ENCODE measurements around the gene KATNIP.
"Not testable (repeated sequence)": the region's sequence is repeated elsewhere in the genome, so short reads cannot be mapped to it uniquely, and the experiment has no call there.

KATNIP gene

DNA sequence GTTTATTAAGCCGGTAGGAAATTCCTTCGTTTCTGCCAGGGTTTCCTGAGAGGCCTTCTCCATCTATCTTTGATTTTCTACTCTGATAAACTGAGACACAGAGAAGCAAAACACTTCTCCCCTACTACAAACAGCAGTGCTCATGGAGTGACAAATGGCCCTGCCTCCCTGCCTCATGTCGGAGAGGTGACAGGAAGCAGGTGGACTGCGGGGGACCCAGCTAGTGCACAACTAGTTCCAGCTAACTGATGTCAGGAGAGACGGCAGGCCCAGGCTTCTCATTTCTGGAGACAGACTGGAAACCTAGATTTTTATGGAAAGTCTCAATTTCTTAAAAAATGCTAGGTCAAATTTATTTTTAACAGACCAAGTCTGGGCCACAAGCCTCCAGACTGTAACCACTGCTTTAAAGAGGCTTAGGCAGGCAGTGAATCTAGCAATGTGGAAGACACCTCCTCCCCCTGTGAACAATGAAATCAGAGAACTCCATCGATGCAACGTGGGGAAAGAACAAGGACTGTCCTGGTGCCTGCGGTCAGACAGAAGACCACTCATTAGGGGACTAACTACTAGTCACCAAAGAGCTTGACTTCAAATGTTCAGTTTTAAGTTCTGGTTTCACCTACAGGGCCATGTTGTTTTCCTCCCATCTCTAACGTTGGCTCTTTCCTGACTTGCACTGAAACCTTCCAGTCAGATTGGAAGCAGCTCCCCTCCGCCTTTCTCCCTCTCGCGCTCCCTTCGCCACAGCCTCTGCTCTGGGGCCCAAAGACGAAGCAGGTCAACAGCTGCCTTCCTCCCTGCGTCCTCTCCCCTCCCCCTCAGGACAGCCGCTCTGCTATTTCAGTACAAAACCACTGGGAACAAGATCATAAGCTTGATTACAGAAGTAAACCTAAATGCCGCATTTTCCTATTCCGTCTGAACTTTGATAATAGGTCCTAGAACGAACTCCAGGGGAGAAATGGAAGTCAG, 17.8 kb upstream of the KATNIP start:
- in situ Hi-C loops (cut with MboI; ENCODE audit: low sequenced_read_pairs): no loop called here

DNA sequence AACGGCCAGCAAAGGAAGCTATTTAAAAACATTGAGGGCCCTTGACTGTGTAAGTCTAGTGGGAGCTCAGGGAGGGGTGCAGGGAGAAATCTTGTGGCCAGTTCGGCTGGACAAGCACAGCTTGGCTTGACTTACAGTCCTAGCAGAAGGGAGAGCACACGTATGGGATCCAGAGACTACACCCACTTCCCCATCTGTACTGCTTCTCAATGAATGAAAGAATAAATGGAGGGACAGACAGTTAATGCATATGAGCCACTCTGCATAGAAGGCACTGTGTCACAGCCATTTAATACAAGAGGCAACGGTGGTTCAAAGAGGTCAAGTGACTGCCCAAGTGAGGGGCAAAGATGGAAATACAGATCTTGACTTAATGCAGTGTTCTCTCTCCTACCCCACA, 15.7 kb upstream of the KATNIP start:
- in situ Hi-C loops (cut with MboI; ENCODE audit: low sequenced_read_pairs): no loop called here

DNA sequence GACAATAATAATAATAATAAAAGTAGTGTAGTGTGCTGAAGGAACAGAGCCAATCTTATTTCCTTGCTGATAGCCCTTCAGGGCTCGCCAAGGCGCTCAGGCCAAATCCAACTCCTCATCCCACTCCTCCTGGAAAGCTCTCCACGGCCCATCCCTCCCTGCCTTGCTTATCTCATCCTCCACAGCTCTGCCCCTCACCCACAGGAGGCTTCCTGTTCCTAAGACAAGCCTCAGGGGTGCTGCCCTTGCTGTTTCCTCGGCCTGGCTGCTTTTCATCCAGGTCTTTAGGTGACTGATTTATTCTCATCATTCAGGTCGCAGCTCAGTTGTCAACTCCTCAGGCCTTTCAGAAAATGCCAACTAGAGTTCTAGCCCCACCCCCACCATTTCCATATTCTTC, 11.4 kb upstream of the KATNIP start:
- in situ Hi-C loops (cut with MboI; ENCODE audit: low sequenced_read_pairs): no loop called here

DNA sequence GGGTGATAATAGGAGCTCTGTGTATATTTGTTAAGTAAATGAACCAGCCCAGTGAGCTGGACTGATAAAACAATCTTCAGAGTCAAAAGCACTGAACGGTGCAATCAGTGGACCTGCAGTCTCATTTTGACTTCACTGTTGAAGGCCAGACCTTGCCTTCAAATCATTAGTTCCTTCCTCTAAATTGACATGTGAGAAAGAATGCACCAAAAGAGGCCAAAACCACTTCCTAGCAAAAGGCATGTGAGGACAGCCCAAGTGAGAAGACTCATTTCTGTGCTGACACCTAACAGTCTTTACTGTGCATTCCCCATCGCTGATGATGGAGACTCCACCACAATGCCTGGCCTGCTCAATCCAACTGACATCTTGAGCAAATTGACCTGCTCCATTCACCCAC, 10.8 kb upstream of the KATNIP start:
- in situ Hi-C loops (cut with MboI; ENCODE audit: low sequenced_read_pairs): no loop called here

DNA sequence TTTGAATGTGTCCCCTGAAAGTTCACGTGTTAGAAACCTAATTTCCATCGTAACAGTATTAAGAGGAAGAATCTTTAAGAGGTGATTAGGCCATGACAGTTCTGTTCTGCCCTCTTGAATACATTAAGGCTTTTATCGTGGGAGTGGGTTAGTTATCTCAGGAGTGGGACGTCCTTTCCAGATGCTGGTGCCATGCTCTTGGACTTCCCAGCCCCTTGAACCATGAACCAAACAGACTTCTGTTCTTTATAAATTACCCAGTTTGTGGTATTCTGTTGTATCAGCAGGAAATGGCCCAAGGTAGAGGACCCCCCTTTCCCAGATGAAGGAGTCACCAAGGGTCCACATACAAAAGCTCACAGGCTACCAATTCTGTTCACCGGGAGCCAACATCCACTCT, 10.3 kb upstream of the KATNIP start:
- in situ Hi-C loops (cut with MboI; ENCODE audit: low sequenced_read_pairs): no loop called here

DNA sequence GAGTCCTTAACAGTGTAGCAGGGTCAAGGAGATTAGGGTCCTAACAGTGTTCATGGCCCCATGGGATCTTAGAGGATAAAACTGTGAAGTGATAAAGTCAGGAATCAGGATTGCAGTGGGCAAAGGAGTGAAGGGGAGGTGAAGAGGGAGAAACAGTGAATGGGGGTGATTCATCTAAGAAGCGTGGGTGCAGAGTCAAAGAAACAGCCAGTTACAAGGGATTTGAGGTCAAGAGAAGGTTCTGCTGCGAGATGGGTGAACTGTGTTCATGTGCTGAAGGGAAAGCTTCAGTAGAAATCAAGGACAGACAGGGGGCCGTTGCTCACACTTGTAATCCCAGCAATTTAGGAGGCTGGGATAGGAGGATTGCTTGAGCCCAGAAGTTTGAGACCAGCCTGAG, 6.1 kb upstream of the KATNIP start:
- in situ Hi-C loops (cut with MboI; ENCODE audit: low sequenced_read_pairs): no loop called here

DNA sequence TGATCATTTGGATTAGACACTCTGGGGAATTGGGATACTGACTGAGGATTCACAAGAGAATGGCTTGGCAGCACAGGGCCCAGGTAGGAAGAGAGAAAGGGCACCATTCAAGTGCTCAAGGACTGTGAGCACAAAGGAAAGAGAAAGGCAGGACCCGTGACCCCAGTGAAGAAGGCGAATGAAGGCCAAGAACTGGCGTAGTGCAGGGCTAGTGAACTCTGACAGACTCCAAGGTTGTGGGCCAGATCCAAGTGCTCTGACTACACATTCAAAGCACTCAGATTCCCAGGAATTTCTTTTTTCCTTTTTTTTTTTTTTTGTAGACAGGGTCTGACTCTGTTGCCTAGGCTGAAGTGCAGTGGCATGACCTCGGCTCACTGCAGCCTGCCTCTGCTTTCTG, 5.3 kb upstream of the KATNIP start:
- in situ Hi-C loops (cut with MboI; ENCODE audit: low sequenced_read_pairs): no loop called here

DNA sequence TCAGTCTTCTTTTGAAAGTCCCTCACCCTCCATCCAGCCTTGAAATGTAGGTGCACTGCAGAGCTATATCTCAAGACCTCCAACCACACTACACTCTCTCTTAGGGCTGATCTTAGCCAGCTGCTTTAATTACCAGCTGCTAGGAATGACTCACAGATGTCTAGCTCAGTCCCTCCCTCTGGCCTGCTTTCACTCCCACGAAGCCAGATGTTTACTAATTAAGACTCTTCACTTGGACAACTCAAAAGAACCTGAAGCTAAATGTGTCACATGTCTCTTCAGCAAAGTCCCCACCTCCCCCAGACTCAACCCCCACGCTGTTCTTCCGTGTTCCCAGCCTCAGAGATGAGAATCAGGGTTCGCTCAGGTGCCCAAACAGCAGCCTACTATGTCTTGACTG, 2.8 kb upstream of the KATNIP start:
- in situ Hi-C loops (cut with MboI; ENCODE audit: low sequenced_read_pairs): no loop called here

DNA sequence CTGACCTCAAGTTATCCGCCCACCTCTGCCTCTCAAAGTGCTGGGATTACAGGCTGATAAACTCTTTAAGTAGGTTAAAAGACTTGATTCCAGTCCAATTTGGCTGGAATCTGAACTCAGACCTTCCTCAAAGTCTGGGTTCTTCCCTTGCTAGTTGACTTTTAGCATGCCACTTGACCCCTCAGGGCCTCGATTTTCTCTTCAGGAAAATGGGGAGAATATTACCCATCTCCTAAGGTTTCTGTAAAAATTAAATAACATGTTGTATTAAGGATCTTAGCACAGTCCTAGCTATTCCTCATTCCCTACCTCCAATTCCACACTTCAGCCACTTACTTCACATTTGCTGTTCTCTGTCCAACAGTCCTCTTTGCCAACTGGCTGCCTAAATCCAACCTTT, 2.1 kb upstream of the KATNIP start:
- in situ Hi-C loops (cut with MboI; ENCODE audit: low sequenced_read_pairs): no loop called here

DNA sequence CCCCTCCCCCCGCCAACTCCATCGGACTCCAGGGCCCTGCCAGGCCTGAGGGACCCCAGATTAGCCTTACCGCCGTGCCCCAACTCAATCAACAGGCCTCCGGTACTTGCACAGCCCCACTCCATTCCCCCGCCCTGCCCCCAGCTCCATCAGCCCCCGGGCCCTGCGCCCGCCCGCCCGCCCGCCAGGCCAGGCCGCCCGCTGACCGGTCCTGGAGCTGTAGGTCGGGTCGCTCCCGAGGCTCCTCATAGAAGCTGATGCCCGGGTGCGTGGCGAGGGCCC, 539 bp upstream of the KATNIP start:
- in situ Hi-C loops (cut with MboI; ENCODE audit: low sequenced_read_pairs): no loop called here

DNA sequence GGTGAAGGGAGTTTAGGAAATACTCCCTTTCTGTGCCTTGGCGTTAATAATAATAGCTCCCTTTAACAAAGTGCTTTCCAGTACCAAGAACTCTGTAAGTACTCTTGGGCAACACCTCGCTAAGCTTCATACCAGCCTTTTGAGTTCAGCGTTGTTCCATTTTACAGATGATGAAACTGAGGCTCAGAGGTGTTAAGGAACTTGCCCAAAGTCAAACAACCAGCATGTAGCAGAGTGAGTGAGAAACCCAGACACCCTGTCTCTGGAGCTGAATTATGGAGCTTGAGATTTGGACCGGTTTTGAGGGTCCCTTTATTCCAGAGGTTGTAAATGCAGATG, 607 bp downstream of the KATNIP start:
- in situ Hi-C loops (cut with MboI; ENCODE audit: low sequenced_read_pairs): no loop called here

DNA sequence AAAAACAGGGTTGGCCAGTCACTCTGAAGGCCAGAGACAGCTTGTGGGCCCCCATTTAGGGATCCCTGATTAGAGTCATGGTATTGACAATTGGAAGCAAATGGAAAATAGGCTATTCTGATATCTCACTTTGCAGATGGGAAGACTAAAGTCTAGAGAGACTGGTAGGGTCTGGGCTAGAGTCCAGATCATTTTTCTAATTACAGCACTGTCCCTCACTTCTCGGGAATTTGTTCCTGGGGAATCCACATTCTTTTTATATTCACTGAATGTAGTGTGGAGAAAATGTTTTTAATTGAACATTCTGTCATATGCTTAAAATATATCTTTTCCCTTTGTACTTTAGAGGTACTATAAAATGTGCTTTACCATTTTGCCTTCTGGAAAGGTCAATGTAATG, 1.1 kb downstream of the KATNIP start:
- in situ Hi-C loops (cut with MboI; ENCODE audit: low sequenced_read_pairs): no loop called here

DNA sequence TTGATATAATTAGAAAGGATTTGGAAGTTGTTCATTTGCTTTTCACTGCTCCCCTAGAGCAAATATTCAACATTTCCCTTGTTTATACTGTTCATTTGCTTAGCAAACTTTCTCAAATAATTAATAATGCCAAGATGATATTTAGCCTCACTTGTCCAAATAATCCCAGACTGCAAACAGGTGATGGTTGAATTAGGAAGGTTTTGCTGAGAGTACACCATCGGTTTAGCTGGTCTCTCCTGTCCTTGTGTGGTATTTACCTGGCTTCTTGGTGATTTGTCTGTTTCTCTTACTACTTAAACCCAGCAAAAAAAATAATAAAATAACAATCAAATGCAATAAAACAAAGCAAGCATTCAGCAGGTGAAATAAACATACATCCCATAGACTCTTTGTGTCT, 6.5 kb downstream of the KATNIP start:
- in situ Hi-C loops (cut with MboI; ENCODE audit: low sequenced_read_pairs): no loop called here

DNA sequence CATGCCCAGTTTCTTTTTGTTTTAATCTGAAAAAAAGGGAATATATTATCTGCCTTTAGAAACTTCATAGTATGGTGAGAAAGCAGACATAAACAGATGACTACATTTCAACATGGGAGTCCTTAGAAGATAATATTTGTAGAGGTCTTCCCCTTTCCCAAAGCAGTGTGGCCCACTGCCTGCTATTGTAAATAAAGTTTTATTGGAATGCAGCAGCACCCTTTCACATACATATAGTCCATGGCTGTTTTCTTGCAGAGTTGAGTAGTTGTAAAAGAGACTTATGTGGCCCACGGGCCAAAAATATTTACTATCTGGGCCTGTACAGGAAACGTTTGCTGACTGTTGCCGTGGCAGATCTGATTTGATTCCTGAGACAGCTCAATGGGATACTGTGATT, 8.5 kb downstream of the KATNIP start:
- in situ Hi-C loops (cut with MboI; ENCODE audit: low sequenced_read_pairs): no loop called here

DNA sequence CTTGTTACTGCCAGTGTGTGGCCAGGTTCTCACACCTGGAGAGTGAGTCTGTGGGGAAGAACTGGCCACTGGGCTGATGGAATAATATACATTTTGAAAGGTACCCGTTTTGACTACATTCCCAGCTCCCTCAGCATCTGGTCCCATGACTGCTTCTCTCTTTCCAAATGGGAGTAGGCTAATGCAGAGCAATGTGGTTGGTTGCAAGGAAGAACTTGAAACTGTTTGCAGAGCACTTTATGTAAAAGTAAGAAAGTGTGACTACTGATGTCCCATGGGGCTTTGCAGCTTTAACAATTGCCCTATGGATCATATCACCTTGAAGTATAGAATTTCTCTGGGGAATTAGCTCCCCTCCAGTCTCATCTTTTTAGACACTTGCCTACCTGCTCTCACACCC, 9.0 kb downstream of the KATNIP start:
- in situ Hi-C loops (cut with MboI; ENCODE audit: low sequenced_read_pairs): no loop called here

DNA sequence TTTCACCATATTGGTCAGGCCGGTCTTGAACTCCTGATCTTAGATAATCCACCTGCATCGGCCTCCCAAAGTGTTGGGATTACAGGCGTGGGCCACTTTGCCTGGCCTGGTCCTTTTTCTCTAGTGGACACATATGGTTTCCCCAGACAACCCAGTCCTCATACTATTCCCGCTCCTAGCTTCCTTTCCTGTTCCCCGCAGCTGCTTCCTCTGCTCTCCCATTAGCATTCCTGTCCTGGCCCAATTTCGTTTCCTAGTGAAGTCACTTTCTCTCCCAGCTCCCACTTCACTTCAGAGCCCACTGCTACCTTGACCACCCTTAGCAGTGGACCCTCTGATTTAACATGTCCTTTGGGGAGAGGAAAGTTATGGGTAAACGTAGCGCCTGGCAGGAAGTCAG, 11.3 kb downstream of the KATNIP start:
- in situ Hi-C loops (cut with MboI; ENCODE audit: low sequenced_read_pairs): no loop called here

DNA sequence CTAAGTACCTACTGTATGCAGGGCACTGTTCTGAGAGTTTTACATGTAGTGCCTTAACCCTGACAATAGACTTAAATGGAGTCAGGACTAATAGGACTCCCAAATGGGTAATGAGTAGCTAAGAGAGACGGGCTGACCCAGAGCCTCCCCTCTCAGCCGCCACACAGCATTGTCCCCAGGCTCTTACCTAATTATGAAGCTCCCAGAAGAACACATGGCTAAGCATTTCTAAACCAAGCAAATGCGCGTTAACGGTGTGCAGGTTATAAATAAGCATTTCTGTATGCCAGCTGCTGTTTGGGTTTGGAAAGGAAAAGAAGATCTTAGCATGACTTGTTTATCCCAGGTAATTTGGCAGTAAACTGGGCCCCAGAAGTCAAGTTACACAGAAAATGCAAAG, 14.3 kb downstream of the KATNIP start:
- in situ Hi-C loops (cut with MboI; ENCODE audit: low sequenced_read_pairs): no loop called here

DNA sequence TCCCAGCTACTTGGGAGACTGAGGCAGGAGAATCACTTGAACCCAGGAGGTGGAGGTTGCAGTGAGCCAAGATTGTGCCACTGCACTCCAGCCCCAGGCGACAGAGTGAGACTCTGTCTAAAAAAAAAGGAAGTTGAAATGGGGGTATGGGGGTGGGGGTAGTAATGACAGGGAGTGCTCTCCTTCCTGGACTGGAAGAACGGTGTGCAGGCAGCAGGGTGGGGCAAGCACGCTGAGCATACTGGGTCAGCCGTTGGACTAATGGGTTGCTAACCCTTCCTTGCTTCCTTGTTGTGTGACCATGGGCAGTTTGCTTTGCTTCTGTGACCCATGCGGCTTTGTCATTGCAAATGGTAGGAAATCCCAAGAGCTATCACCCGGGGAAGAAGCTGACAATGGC, 16.5 kb downstream of the KATNIP start:
- in situ Hi-C loops (cut with MboI; ENCODE audit: low sequenced_read_pairs): no loop called here

DNA sequence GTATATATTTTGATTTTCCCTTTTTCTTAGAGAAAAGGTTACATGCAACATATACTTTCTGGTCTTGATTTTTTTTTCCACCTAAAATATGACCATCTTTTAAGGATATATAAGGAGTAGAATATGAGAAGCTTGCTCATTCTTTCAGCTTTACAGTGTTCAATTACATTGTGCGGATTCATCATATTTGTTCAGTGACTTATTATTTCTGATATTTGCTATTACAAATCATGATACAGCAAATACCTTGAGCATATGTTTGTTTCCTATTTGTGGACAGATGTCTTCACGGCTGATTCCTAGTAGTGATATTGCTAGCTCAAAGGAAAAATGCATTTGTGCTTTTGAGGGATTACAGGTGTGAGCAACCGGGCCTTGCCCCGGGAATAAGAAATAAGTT, 18.1 kb downstream of the KATNIP start:
- in situ Hi-C loops (cut with MboI; ENCODE audit: low sequenced_read_pairs): no loop called here

DNA sequence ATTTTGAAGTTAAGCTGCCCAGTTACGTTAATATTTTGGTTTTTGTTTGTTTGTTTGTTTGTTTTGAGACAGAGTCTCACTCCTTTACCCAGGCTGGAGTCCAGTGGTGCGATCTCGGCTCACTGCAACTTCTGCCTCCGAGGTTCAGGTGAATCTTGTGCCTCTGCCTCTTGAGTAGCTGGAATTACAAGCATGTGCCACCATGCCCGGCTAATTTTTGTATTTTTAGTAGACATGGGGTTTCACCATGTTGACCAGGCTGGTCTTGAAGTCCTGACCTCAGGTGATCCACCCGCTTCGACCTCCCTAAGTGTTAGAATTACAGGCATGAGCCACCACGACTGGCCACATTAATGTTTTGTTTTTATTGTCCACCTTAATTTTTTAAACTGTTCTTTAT, 21.0 kb downstream of the KATNIP start:
- in situ Hi-C loops (cut with MboI; ENCODE audit: low sequenced_read_pairs): not testable (repeated sequence)

DNA sequence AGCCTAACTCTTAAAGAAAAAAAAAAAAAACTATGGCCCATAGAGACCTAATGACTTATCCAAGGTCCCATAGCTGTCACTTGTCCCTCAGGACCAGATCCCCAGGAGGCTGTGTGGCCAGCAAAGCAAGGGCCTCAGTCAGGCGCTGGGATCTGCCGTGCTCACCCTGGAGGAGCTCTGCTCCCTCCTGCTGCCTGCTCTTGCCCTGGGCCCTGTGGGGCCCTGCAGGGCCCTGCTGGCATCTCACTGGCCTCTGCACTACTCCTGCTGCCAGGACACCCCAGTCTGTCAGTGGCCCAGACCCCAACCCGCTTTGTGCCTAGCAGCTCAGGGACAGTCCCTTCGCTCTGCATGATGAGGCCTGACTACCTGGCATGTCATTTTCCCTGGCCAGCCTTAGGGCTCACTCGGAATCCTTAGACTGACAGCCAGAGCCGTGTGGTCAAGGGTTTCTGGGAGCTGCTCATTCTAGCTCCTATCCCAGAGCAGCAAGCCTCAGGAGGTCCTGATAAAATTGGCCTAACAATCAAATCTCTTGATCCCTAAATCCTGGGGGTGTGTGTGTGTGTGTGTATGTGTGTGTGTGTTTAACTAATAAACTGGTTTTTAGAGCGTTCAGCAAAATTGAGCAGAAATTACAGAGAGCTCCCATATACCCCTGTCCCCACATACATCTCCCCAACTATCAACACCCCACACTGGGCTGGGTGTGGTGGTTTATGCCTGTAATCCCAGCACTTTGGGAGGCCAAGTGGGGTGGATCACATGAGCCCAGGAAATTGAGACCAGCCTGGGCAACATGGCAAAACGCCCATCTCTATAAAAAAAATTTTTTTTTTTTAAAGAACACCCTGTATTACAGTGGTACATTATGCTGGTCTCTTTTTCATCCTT, 21.7 kb downstream of the KATNIP start:
- in situ Hi-C loops (cut with MboI; ENCODE audit: low sequenced_read_pairs): no loop called here

DNA sequence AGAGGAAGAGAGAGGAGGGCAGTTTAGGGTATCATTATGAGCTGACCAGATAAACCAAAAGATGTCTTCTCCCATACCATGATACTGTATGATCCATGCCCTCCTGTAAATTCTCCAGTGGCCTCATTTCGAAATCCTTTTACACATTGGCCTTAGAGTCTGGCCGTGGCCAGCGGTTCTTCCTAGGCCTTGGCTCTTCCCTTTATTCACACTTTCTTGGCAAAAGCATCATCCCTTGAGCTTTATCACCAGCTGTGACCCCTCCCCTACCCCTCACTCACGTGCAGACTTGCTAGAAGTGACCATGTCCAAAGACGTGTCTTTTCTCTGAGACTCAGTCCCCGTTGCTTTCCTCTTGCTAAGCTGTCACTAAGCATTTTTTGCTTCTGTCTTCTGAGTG, 22.8 kb downstream of the KATNIP start:
- in situ Hi-C loops (cut with MboI; ENCODE audit: low sequenced_read_pairs): no loop called here

Measured in hTERT RPE-1 (cell line).